ENCODE results near the gene NTN5.
A peak's percentile ranks its signal among the peaks of the same experiment; 100 is the strongest.
"Not testable (repeated sequence)": the region's sequence is repeated elsewhere in the genome, so short reads cannot be mapped to it uniquely, and the experiment has no call there.

NTN5 gene

DNA sequence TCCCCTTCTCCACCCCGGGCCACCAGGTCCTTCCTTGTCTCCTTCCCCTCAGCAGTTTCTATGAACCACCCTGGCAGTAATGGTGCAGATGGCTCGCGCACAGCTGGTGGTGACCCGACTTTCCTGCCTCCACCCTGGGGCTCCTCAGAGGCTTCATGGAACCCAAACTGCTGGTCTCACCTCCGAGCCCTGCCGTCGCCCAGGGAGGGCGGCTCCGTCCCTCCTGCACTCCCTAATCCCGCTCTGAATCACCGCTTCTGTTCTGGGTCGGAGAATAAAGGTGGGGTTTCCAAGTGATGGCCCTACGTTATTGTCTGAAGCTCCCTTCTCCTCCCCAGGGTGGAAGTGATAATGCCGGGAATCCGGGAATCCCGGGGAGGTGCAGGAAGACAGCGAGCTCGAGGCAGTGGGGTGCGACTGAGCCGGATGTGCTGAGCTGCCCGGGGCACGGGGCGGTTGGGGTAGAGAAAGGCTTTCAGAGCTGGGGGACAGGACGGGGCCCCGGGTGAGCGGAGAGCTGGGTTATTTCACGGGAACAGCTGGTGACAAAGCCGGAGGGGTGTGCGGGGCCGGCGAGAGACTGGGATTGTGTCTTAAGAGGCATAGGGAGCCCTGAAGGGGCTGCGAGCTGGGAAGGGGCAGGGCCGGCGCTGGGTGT, 23.7 kb upstream of the NTN5 start:
- DNase-seq (ENCODE audit: low read depth): no peak

DNA sequence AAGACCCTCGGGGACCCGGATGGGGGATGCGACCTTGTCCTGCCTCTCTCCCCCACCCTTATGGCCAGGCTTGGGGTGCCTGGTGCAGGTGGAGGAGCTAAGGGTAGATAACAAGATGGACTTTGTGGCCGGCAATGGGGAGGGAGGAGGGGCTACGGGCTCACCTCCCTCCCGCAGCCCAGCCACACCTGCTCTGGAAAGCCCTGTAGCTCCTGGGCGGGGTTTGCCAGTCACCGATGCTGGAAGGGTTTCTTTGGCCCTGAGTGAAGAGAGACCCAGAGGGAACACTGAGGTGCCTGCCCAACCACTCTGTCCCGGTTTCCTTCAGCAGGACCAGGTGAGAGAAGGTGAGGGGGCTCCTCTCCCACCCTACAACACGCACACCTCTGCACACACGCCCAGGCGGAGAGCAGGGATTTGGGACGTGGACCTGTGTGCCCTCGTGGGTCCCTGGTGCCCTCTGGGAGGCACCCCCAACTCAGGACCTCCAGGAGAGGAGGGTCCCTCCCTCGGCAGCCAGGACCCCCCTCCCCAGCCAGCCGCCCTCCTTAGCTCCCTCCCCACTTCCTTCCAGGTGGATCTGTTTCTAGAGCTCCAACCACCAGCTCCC, 23.0 kb upstream of the NTN5 start, which contains the start of gene FUT2:
FUT2 (plus strand) TSS at position 229 of the 610 bp plus-strand sequence. CDS start 6,986 bp downstream, outside the sequence.
- DNase-seq (ENCODE audit: low read depth): no peak

DNA sequence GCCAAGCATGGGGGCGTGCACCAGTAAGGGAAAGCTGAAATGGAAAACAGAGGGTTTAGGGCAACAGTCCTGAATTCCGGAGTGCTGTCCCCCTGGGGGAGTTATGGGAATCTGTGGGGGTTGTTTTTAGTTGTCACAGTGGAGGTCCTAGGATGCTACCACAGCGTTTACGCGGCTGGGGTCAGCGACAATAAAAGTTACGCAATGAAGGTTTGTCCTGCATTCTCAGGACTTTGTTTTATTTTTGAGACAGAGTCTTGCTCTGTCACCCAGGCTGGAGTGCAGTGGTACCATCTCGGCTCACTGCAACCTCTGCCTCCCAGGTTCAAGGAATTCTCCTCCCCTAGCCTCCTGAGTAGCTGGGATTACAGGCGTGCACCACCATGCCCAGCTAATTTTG, 20.8 kb upstream of the NTN5 start:
- DNase-seq (ENCODE audit: low read depth): not testable (repeated sequence)

DNA sequence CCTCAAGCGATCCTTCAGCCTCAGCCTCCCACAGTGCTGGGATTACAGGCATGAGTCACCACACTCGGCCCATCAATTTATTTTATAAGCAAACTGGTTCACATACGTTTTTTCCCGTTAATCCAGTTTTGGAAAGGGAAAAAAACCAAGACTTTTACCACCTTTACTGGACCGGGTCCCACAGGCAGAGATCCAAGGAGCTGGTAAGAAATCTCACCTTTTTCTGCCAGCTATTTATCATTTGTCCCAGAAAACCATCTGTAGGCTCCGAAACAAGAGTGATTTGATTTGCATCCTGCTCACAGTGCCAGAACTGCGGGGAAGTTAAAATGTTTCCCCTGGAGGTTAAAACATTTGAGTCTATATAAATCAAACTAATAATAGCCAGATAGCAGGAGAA, 16.6 kb upstream of the NTN5 start:
- DNase-seq (ENCODE audit: low read depth): no peak

DNA sequence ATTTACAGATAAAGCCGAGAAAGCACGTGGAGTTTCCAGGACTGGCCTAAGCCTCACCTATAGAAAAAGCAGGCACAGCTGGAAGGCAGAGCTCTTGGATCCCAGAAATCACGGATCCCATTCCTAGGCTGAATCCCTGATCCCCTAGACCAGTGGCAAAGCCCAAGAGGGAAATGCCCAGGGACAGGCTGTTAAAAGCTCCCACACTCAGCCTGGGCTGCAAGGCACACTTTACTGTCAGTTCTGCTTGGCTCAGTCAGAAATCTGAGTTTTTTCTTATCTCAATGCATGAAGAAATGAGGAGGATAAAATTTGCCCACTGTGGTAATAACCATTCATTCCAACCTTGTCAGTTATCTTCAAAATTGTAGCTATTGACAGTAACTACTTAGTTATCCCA, 15.0 kb upstream of the NTN5 start:
- DNase-seq (ENCODE audit: low read depth): no peak

DNA sequence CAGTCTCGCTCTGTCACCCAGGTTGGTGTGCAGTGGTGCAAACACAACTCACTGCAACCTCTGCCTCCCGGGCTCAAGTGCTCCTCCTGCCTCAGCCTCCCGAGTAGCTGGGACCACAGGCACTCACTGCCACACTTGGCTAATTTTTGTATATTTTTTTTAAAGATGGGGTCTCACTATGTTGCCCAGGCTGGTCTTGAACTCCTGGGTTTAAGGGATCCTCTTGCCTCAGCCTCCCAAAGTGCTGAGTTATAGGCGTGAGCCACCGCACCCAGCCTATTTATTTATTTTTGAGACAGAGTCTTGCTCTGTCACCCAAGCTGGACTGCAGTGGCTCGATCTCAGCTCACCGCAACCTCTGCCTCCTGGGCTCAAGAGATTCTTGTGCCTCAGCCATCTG, 13.8 kb upstream of the NTN5 start:
- DNase-seq (ENCODE audit: low read depth): not testable (repeated sequence)

DNA sequence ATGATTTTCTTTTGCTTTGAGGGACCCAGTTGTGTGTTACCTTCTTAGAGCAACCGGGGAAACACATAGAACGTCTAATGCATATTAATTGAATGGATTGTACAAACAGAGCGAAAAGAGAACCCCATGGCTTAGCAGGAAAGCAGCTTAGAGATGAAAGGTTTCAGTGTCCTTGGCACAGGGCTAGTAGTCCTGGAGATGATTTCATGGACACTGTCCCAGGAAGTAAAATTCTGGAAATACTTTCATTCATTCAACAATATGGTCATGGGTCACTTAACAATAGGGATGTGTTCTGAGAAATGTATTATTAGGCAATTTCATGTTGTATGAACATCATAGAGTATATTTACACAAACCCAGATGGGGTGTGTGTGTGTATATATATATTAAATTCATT, 13.3 kb upstream of the NTN5 start:
- DNase-seq (ENCODE audit: low read depth): peak; percentile 71

DNA sequence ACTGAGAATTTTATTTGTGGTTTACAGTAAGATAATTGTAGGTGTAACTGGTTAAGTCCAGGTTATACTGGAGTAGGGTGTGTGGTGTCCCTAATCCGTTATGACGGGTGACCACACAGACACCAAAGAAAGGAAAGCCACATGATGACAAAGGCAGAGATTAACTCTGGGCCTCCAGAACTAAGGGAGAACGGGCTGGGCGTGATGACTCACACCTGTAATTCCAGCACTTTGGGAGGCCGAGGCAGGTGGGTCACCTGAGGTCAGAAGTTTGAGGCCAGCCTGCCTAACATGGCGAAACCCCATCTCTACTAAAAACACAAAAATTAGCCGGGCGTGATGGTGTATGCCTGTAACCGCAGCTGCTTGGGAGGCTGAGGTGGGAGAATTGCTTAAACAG, 12.8 kb upstream of the NTN5 start:
- DNase-seq (ENCODE audit: low read depth): no peak

DNA sequence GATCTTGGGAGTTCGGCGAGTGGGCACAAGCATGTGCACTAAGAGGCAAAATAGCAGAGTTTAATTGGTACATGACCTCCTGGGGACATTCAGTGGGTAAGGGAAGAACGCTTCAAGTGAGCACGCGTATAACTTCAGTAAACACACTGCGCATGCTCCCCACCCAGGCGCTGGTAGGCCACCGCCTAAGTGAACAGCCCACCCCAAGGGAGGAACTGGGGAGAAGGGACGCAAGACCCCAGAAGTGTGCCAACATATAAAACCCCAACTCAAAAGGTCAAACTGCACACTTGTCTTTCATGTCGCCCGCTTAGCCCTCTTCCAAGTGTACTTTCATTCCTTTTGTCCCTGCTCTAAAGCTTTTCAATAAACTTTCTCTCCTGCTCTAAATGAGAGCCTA, 10.5 kb upstream of the NTN5 start:
- peak; percentile 22 for DNase-seq (ENCODE audit: low read depth)

DNA sequence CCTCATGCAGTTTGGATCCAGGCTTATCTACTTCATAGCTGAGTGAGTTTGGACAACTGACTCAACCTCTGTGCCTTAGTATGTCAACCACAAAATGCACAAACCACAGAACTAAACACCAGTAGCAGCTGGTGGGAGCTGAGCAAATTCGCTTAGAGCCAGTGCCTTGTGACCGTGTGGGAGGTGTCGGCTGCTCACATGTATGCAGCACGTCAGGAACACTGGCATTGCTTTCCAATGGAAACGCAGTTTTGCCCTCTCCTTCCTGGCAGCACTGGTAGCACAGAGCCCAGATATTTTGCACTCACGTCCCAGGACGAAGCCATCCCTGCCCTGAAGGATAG, 8.3 kb upstream of the NTN5 start:
- DNase-seq (ENCODE audit: low read depth): no peak

DNA sequence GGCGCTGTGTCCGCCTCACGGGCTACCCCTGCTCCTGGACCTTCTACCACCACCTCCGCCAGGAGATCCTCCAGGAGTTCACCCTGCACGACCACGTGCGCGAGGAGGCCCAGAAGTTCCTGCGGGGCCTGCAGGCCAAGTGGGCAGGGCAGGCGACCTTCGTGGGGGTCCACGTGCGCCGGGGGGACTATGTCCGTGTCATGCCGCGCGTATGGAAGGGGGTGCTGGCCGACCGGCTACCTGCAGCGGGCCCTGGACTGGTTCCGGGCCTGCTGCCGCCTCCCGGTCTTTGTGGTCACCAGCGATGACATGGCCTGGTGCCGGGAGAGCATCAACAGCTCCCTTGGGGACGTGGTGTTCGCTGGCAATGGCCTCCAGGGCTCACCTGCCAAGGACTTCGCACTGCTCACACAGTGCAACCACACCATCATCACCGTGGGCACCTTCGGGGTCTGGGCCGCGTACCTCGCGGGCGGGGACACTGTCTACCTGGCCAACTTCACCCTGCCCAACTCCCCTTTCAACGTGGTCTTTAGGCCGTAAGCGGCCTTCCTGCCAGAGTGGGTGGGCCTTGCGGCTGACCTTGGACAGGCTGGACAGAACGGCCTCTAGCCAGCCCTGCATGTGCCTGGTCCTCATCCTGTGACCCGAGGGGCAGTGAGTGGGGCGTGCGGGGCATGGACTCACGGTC, 7.8 kb upstream of the NTN5 start:
- DNase-seq (ENCODE audit: low read depth): no peak

DNA sequence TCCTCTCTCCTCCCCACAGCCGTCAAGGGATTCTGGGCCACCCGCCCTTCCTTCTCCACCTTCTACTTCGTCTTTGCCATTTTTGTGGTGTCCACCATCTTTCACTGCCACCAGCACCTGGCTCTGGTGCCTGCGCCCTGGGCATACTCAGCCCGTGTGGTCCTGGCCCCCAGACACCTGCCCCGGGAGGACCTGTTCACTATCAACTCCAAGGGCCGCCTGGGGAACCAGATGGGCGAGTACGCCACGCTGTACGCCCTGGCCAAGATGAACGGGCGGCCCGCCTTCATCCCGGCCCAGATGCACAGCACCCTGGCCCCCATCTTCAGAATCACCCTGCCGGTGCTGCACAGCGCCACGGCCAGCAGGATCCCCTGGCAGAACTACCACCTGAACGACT, 7.2 kb upstream of the NTN5 start:
- not testable (repeated sequence) for DNase-seq (ENCODE audit: low read depth)

DNA sequence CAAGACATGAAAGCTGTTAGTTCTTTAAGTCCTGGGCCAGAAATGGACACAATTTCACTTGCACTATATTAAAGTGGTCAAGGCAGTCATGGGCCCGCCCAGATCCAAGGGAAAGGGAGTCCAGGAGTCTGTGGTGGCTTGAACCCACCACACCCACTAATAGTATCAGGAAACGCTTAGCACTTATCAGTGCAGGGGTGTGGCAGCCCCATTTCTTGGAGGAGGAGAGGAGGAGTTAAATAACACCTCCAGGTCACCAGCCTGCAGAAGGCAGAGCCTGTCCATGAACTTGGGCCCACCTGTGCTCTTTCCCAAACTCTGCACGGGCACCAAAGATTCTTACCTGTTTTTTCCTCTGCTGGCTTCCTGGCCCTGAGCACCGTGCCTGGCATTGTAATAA, 5.4 kb upstream of the NTN5 start:
- no peak for DNase-seq (ENCODE audit: low read depth)

DNA sequence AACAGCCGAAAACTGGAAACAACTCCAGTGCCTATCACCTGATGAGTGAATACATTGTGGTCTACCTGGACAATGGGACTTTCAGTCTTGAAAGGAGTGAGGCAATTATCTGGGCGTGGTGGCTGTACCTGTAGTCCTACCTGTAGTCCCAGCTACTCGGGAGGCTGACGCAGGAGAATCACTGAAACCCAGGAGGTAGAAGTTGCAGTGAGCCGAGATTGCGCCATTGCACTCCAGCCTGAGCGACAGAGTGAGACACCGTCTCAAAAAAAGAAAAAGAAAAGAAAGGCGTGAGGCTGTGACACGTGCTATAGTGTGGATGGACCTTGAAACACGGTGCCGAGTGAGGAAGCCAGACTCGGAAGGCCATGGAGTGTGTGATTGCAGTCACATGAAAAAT, 4.1 kb upstream of the NTN5 start:
- no peak for DNase-seq (ENCODE audit: low read depth)

DNA sequence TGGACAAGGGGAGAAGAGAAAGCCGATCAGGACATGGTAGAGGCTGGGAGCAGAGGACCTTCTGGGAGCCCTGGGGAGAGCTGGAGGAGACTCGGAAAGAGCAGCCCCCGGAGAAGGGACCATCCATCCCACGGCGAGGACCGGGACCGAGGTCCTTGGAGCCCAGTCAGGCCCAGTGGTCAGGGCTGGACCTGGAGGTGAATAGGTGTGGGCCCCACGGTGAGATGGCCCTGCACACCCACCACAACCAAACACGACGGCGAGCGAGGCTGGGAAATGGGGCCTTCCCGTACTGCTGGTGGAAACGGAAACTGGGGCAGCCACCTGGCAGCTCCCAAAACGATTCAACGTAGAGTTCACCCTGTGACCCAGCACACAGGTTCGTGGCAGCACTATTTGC, 3.7 kb upstream of the NTN5 start:
- DNase-seq (ENCODE audit: low read depth): no peak

DNA sequence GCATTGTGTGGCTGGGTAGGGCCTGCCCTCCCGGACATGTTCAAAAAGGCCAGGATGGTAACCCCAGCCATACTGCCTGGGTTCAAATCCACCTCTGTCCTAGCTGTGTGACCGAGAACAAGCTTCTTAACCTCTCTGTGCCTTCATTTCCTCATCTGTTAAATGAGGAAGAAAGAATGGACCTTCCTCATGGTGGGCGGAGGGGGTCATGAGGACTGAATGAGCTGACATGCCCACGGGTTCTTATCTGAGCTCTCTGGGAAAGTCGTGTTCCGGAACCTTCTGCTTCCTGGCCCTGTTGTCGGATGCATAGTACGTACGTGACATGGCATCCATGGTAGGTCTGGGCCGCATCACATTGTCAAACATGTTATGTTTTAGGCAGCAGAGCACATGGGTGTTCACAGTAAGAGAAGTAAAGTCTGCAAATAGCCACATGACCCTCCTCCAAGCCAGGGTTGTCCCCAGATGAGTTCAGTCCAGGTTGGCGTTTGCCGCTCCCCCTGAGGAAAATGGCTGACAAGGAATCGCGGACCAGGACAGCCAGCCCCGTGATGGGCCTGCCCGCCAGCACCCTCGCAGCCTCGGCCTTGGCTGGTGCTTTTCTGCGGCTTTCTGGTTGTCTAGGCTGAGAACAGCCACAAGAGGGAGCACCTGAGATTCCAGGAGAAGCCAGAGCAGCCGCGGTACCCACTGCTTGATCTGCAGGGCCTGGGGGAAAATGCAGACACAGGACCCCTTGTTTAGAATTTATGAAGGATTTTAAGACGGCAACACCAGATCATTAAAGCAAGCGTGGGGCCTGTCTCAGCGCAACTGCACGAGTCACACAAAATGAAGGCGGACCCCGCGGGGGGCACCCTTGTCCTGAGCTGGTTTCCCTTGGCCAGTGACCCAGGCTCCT, 2.4 kb upstream of the NTN5 start:
- DNase-seq (ENCODE audit: low read depth): peak; percentile 69

DNA sequence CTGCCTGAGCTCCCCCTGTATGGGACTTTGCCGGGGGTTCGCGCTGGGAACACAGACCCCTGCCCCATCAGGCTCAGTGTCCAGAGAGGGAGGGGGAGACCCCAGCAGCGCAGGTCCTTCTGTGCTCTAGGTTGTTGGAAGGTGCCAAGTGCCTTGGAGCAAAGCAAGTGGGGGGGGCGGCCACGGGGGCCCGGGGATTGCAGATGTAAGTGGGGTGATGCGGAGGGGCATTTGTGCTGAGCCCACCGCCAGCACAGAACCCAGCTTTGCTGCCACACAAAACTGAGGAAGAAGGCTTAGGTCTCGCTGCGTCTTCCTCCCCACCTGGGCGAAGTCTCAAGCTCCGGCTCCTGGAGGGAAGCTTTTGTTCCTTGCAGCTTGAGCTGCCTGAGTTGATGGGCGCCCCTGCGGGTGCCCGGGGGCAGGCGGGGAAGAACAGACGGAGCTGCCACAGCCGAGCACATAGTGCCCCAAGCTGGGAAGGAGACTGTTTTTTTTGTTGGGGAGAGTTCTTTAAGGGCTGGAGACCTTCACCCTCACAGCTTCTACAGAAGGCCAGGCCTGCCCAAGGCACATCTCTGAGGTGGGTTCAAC, 1.5 kb upstream of the NTN5 start:
- DNase-seq (ENCODE audit: low read depth): no peak

DNA sequence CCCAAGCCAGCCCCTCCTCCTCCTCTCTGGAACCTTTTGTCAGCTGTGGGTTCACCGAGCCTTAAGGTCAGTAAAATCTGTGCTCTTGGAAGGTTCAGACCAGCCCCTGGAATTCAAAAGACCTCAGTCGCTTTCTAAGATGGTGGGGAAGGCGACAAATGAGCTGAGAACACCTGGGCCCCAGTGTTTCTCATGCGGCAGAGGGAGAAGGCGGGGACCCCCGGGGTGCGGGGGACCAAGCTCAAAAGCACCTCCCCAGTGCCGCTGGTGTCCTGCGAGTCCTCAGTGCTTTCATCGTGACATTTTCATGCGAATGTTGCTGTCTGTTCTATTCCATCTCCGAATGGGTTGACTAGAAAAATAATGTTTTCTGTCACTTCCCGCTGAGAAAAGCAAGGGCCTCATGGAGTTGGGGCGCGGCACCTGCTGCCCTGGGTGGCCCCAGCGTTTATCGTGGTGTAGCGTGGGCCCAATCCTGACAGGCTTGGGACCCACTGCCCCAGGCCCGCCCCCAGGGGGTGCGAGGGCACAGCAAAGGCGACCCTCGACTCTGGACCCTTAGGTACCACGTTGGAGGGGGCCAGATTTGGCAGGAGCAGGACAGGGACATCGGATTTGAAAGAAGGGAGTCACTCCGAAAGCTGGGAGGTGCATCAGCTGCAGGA, 751 bp upstream of the NTN5 start:
- DNase-seq (ENCODE audit: low read depth): no peak

DNA sequence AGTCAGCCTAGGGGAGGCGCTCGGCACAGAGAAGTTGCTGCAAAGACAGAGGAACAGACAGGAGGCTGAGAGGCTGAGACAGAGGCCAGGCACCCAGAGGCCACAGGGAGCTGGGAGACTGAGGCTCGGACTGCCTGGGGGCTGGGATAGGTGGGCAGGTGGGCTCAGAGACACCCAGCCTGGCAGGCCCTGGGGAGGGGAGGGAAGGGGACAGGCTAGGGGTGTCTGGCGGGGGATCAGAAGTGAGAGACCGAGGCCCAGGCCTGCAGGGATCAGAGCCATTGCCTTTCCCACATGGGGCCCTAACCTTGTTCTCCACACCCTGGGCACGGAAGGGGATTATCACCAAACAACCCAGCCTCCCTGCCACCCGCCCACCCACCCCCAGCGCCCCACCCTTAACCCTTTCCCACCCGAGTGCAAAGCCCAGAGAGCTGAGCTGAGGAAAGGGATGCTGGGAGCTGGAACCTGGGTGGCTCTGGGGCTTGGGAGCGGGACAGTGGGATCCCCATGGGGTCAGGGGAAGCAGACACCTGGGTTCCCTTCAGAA, 1.3 kb downstream of the NTN5 start:
- DNase-seq (ENCODE audit: low read depth): no peak

DNA sequence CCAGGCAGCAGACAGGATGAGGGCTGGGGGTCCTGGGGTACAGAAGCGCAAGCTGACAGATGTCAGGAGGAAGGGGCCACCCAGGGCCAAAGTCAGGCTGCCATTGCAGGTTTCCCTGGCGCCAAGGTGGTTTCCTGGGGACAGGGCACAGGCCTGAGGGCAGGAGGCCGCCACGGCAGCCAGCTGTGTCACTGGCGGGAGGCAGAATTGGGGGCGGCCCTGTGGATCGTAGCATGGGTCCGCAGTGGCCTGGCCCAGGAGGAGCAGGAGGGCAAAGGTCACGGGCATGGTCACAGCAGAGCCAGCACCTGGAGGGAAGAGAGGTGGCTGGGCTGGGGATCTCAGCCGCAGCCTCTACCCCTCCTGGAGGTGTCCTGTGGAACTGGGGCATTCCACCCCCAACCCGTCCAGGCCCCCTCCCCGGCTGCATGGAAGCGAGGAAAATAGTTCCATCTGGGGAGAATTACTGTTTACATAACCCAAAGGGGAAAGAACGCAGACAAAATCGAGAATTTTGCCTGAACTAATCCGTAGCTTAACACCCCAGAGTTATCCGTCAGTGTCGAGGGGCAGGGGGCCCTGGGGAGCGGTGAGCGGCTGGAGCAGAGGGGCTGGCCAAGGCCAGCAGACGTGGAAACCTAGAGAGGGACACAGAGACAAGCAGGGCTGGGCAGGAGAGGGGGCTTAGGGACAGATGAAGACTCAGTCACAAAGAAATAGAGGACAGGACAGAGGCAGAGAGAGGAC, 1.9 kb downstream of the NTN5 start:
- DNase-seq (ENCODE audit: low read depth): no peak
